Endothelial cell (in vitro differentiated cells): ENCODE measurements around the gene RHBDD3. TPM values are rescaled to one million over a fixed set of nuclear protein-coding genes. Genes with fewer than 3 reads are reported as not detected.

Source experiments
- DNase-seq: peaks from one replicate; pipeline ENCODE4 v3.0.0; 2021; ENCODE audit warnings: low spot score
- H3K27ac Mint-ChIP-seq: one replicate; pipeline ENCODE4 v1.8.0; 2021; ENCODE audit warnings: mixed read lengths, inconsistent platforms; ENCODE audit not compliant: unreplicated experiment
- H3K27me3 Mint-ChIP-seq: one replicate; pipeline ENCODE4 v1.8.0; 2021; ENCODE audit warnings: mild to moderate bottlenecking, moderate library complexity, mixed read lengths, inconsistent platforms; ENCODE audit not compliant: unreplicated experiment
- H3K36me3 Mint-ChIP-seq: one replicate; pipeline ENCODE4 v1.8.0; 2021; ENCODE audit warnings: mild to moderate bottlenecking, low read depth, mixed read lengths, inconsistent platforms; ENCODE audit not compliant: unreplicated experiment
- H3K4me1 Mint-ChIP-seq: one replicate; pipeline ENCODE4 v1.8.0; 2021; ENCODE audit warnings: mild to moderate bottlenecking, mixed read lengths, inconsistent platforms; ENCODE audit not compliant: unreplicated experiment
- H3K4me3 Mint-ChIP-seq: one replicate; pipeline ENCODE4 v1.8.0; 2021; ENCODE audit warnings: mild to moderate bottlenecking, mixed read lengths, inconsistent platforms; ENCODE audit not compliant: unreplicated experiment
- H3K9me3 Mint-ChIP-seq: one replicate; pipeline ENCODE4 v1.8.0; 2021; ENCODE audit warnings: mixed read lengths, inconsistent platforms; ENCODE audit not compliant: unreplicated experiment
- total RNA-seq: library from RNA; stranded (reverse); fragmentation: NEBNext Ultra II Directional; extraction: Animal tissue kit (Norgen Biotek cat#: 25700); gene quantifications from one replicate; pipeline ENCODE4 v1.2.1, GENCODE V29; 2021; ENCODE audit not compliant: unreplicated experiment
- TF ChIP-seq, protein P1 (sequence below): fragments of 200-600 bp; sonication (generic); IDR thresholded peaks from one replicate; pipeline ENCODE4 v1.5.0; 2021; ENCODE audit warnings: antibody characterized with exemption; ENCODE audit not compliant: unreplicated experiment

RHBDD3 gene
- total RNA-seq, 1 donor from 2014 or later, result 56.5 TPM

- TF ChIP-seq, protein P1, sequence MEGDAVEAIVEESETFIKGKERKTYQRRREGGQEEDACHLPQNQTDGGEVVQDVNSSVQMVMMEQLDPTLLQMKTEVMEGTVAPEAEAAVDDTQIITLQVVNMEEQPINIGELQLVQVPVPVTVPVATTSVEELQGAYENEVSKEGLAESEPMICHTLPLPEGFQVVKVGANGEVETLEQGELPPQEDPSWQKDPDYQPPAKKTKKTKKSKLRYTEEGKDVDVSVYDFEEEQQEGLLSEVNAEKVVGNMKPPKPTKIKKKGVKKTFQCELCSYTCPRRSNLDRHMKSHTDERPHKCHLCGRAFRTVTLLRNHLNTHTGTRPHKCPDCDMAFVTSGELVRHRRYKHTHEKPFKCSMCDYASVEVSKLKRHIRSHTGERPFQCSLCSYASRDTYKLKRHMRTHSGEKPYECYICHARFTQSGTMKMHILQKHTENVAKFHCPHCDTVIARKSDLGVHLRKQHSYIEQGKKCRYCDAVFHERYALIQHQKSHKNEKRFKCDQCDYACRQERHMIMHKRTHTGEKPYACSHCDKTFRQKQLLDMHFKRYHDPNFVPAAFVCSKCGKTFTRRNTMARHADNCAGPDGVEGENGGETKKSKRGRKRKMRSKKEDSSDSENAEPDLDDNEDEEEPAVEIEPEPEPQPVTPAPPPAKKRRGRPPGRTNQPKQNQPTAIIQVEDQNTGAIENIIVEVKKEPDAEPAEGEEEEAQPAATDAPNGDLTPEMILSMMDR, result no peak
- Mint-ChIP-seq H3K4me3 (no peak overlapping the region), H3K9me3 (no peaks in the 10 kb centered on the region), H3K27me3 (no peaks in the 10 kb centered on the region), H3K27ac (peak overlapping the region; percentile 48), H3K36me3 (peaks cover 37% of the 10 kb centered on the region), H3K4me1 (peaks cover 20% of the 10 kb centered on the region)
- no peak for DNase-seq
Measured at GRCh38 chr22:29275167-29275566, 7.4 kb upstream of the RHBDD3 start.

DNA sequence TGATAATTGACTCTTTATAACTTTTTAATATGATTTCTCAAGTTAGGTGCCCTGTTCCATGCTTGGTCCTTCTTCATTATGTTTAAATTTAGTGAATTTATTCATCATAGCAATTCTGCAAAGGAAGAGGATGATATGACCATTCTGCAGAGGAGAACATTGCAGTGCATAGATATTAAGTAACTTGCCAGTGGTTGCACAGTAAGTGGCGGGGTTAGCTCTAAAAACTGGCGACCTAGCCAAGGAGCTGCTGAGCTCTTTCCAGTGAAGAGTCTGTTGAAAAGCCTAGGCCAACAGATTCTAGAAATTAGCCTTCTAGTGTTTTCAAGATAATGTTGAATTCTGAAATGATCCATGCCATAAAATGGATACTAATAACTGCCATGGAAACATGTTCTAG lies 4.8 kb upstream of the RHBDD3 start:
- no peak overlapping the region for H3K27ac Mint-ChIP-seq
- TF ChIP-seq, protein P1, result no peak
- H3K27me3 Mint-ChIP-seq, result peaks cover 13% of the 10 kb centered on the region
- no peaks in the 10 kb centered on the region for H3K9me3 Mint-ChIP-seq
- peaks cover 42% of the 10 kb centered on the region for H3K36me3 Mint-ChIP-seq
- H3K4me3 Mint-ChIP-seq, result no peak overlapping the region
- H3K4me1 Mint-ChIP-seq, result peaks cover 35% of the 10 kb centered on the region
- DNase-seq, result no peak

- H3K4me3 Mint-ChIP-seq, result peak overlapping the region; percentile 98
- H3K36me3 Mint-ChIP-seq, result peaks cover 43% of the 10 kb centered on the region
Measured at GRCh38 chr22:29270475-29271271, 2.9 kb upstream of the RHBDD3 start.

GRCh38 chr22:29269731-29270474 lies 2.1 kb upstream of the RHBDD3 start:
- Mint-ChIP-seq H3K36me3 (peaks cover 43% of the 10 kb centered on the region), H3K4me1 (peaks cover 49% of the 10 kb centered on the region), H3K4me3 (peak overlapping the region; percentile 98), H3K27ac (peak overlapping the region; percentile 95), H3K9me3 (no peaks in the 10 kb centered on the region), H3K27me3 (peaks cover 17% of the 10 kb centered on the region)
- TF ChIP-seq, protein P1, result no peak
- no peak for DNase-seq

More at GRCh38 chr22:29270475-29271271, 2.9 kb upstream of the RHBDD3 start:
- Mint-ChIP-seq H3K9me3 (no peaks in the 10 kb centered on the region), H3K27me3 (peaks cover 17% of the 10 kb centered on the region), H3K4me1 (peaks cover 49% of the 10 kb centered on the region), H3K27ac (peak overlapping the region; percentile 9)
- TF ChIP-seq, protein P1, result no peak
- DNase-seq, result no peak

DNA sequence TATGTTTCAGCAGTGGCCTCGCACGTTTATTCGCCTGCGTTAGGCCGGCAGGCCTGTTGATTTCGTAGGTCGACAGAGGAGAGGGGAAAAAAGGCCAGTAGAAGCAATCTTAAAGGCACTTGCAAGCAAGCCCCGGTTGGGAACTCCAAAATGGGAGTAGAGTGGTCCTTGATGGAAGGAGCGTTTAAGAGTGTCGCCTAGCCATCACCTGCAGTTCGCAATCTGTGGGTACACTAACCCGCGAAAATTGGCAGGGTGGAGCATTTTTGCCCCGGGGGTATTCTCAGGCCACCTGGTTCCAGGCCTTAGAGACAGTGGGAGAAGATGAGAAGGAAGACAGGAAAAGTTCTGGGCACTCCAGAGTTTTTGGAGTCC lies 1.4 kb upstream of the RHBDD3 start:
- TF ChIP-seq, protein P1, result no peak
- no peak for DNase-seq
- peaks cover 49% of the 10 kb centered on the region for H3K4me1 Mint-ChIP-seq
- peak overlapping the region; percentile 98 for H3K4me3 Mint-ChIP-seq
- peaks cover 17% of the 10 kb centered on the region for H3K27me3 Mint-ChIP-seq
- H3K9me3 Mint-ChIP-seq, result no peaks in the 10 kb centered on the region
- peaks cover 43% of the 10 kb centered on the region for H3K36me3 Mint-ChIP-seq
- peak overlapping the region; percentile 95 for H3K27ac Mint-ChIP-seq
